Epithelial cell of proximal tubule (primary cell): ENCODE measurements around the gene YWHAB. TPM values are rescaled to one million over a fixed set of nuclear protein-coding genes. Genes with fewer than 3 reads are reported as not detected.
"Not testable (repeated sequence)": the region's sequence is repeated elsewhere in the genome, so short reads cannot be mapped to it uniquely, and the experiment has no call there.

Experiments used
- DNase-seq: peaks from one replicate; pipeline ENCODE4 v3.0.0-alpha.2; 2011; ENCODE audit warnings: low read depth
- H3K4me3 ChIP-seq: 2 replicates; pipeline ENCODE4 v1.5.1; 2011; ENCODE audit warnings: low read depth, mild to moderate bottlenecking, low read length
- total RNA-seq: library from RNA; depleted of rRNA; stranded (reverse); fragments of >200 nt; gene quantifications from 2 replicates; pipeline ENCODE4 v1.2.3, GENCODE V29; 2015
- TF ChIP-seq, protein P1 (sequence below): conservative IDR thresholded peaks from 2 replicates; pipeline ENCODE4 v1.5.1; 2012; ENCODE audit warnings: low read depth, mild to moderate bottlenecking, low read length

Gene YWHAB
- total RNA-seq, 1 donor from 2014 or later: 203 TPM

DNA sequence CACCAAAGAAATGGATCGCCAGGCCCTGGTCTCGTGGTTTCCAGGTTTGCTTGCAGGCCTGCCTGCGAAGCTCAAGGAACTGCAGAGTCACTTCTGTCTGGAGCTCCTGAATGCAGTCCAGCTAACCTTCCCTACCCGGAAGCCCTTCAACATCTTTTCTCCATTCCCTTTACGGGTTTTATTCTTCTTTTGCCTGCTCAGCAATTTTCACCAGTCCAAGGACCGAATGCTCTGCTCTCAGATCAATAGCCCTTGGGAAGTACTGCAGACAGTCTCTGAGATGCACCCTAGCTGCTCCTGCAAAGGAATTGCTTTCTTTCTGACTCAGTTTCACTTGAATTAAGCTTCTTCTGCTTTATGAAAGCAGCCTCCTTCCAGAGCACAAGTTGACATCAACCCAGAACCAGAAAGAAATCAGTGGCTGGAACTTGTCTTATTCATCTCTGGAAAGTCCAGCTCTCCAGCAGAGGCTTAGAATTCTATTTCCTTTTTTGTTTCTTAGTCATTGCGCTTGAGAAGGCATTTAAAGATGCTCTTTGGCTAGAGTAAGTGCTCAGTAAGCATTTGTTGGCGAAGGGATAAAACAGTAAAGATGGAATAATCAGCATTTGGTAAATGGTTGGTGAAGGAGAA, 18.7 kb upstream of the YWHAB start:
- TF ChIP-seq, protein P1, sequence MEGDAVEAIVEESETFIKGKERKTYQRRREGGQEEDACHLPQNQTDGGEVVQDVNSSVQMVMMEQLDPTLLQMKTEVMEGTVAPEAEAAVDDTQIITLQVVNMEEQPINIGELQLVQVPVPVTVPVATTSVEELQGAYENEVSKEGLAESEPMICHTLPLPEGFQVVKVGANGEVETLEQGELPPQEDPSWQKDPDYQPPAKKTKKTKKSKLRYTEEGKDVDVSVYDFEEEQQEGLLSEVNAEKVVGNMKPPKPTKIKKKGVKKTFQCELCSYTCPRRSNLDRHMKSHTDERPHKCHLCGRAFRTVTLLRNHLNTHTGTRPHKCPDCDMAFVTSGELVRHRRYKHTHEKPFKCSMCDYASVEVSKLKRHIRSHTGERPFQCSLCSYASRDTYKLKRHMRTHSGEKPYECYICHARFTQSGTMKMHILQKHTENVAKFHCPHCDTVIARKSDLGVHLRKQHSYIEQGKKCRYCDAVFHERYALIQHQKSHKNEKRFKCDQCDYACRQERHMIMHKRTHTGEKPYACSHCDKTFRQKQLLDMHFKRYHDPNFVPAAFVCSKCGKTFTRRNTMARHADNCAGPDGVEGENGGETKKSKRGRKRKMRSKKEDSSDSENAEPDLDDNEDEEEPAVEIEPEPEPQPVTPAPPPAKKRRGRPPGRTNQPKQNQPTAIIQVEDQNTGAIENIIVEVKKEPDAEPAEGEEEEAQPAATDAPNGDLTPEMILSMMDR: no peak
- no peak overlapping the region for H3K4me3 ChIP-seq
- no peak for DNase-seq

DNA sequence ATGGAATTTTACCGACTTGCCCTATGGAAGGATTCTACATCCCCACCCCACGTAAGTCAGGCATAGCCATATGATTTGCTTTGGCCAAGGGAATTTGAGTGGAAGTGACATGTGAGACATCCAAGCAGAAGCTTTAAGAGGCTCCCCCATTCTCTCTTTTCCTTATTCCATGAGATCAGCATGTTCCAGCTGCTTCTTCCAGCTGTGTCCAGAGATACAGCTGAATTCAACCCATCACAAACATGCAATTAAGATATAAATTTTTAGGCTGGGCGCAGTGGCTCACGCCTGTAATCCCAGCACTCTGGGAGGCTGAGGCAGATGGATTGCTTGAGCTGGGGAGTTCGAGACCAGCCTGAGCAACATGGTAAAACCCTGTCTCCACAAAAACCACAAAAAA, 16.0 kb upstream of the YWHAB start:
- TF ChIP-seq, protein P1: no peak
- no peak overlapping the region for H3K4me3 ChIP-seq
- no peak for DNase-seq

DNA sequence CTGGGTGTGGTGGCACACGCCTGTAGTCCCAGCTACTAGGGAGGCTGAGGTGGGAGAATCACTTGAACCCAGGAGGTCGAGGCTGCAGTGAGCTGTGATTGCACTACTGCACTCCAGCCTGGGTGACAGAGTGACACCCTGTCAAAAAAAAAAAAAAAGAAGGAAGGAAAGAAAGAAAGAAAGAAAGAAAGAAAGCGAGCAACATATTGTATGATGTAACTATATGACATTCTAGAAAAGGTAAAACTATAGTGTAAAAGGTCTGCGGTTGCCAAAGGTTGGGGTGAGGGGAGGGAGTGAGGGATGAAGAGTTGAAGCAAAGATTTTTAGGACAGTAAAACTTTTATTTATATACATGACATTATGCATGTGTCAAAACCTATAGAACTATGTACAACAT, 3.1 kb upstream of the YWHAB start:
- H3K4me3 ChIP-seq, DNase-seq: not testable (repeated sequence)

DNA sequence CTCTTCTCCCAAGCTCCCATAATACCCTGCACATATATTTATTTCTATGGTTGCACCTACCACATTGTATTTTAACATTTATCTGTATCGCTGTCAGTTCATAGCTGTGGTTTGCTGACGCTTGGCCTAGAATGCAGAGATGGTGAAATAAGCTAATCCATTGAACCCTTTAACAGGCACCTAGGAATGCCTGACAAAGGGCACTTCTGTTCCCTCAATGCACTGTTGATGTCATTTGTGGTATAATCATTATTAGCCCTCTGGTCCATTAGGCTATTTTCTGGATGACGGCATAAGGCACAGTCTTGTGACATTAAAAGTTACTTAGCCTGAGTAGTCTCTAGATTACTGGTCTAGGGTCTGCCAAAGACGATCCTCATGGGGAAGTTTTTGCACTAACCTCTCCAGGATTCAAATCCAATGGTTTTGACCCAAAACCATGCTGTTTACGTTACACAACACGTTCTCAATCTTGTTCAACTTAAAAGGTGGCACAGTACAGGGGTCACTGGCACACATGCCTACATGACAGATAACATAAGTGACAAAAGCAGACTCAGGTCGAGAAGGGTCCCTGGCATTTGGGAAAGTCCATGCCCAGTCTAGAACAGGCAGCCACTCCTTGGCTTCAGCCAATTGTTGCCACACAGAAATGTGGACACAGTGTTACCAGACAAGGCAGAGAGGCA, 2.1 kb upstream of the YWHAB start:
- TF ChIP-seq, protein P1: no peak
- no peak for DNase-seq
- no peak overlapping the region for H3K4me3 ChIP-seq

DNA sequence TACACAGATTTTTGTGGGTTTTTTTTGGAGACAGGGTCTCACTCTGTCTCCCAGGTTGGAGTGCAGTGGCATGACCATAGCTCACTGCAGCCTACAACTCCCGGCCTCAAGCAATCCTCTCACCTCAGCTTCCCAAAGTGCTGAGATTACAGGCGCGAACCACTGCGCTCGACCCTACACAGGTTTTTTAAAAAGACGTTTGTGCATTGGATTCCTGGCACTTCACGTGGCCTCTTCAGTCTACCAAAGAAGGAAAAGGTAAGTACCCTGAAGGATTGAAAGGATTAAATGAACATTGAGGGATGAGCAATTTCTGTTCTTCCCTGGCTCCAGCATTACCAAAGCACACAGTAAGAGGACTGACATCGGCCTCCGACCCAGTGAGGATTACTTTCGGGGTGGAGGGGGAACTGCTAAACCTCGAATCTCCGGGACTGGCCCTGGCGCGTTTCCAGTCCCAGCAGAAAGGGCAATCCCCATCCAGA, 556 bp upstream of the YWHAB start:
- TF ChIP-seq, protein P1: no peak
- DNase-seq: no peak
- peak overlapping the region; percentile 99 for H3K4me3 ChIP-seq

DNA sequence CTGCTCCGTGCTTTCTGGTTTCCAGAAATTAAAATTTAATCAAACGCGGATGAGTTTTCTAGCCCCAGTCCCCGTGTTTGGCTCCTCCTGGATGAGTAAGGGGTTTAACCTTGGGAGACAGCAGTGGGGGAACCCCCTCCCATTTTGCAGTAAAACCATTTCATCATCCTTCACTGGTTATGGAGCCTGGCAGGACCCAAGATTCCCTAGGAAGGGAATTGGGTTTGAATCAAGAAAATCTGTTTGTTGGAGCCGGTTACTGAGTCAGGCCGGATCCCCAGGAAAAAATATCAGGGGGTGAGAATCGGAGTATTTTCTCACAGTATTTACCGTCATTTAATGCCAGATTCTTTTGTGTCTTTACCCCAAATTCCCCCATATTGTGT, 754 bp downstream of the YWHAB start:
- TF ChIP-seq, protein P1: no peak
- peak overlapping the region; percentile 99 for H3K4me3 ChIP-seq
- DNase-seq: no peak

DNA sequence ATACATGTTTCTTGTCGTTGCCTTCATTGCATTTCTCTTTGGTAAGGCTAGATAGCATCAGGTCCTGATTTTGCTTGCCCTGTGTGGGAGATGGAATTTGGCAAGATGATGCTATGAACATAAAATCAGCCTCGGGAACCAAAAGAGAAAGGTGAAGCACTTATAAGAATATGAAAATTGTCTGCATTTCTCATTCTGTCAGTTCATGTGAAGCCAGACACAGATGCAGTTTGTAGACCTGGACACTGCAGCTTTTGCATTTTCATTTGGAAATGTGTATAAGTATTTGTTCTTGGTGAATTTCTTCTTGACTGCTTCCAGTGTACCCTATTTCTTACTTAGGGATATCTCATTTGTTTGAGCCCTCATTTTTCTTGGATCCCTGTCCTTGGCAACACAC, 1.3 kb downstream of the YWHAB start:
- H3K4me3 ChIP-seq: peak overlapping the region; percentile 99
- TF ChIP-seq, protein P1: no peak
- DNase-seq: no peak
